ENCODE results near the gene MTFR1L.

The MTFR1L gene

DNA sequence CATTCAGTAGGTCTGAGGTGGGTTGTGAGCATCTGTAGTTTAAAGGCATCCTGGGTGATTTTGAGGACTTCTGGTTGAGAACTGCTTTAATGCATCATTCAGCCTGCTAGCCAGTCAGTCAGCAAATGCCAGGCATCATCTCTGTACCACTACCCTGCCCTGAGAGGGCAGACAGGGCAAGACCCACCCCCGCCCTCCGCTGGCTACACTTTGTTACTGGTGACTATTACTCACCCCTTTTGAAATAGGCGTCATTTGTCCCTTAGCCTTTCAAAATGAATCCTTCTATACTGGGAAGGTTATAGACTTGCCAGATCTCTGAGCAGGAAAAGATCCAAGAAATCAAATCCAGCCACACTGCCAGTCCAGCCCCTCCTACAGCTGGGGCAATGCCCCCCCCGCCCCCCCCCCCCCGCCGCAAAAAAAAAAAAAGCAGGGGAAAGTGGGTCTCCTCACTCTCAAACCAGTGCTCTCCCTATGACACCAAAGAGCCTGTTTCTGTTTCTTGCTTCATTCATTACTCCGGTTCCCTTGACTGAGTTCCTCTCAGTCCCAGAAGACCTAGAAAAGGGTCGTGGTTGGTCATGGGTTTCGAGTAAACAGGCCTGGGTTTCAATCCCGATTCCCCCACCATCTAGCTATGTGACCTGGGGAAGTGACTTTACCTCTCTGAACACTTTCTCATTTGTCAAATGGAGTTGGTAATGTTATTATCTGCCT lies 15.3 kb upstream of the MTFR1L start:
- peaks cover 3% of the 10 kb centered on the region for H3K27me3 ChIP-seq (ENCODE audit: control insufficient read depth, insufficient read depth, low read length)
- H3K9ac ChIP-seq (ENCODE audit: low read length), result no peak overlapping the region
- no peaks in the 10 kb centered on the region for H3K9me3 ChIP-seq (ENCODE audit: control insufficient read depth, low read depth, low read length)
- H3K4me3 ChIP-seq (ENCODE audit: low read length), result no peak overlapping the region
- no peak overlapping the region for H3K27ac ChIP-seq (ENCODE audit: low read length)
- peaks cover 15% of the 10 kb centered on the region for H3K36me3 ChIP-seq (ENCODE audit: control insufficient read depth, low read depth, low read length)
- no peaks in the 10 kb centered on the region for H3K4me1 ChIP-seq (ENCODE audit: control insufficient read depth, low read depth, low read length)

DNA sequence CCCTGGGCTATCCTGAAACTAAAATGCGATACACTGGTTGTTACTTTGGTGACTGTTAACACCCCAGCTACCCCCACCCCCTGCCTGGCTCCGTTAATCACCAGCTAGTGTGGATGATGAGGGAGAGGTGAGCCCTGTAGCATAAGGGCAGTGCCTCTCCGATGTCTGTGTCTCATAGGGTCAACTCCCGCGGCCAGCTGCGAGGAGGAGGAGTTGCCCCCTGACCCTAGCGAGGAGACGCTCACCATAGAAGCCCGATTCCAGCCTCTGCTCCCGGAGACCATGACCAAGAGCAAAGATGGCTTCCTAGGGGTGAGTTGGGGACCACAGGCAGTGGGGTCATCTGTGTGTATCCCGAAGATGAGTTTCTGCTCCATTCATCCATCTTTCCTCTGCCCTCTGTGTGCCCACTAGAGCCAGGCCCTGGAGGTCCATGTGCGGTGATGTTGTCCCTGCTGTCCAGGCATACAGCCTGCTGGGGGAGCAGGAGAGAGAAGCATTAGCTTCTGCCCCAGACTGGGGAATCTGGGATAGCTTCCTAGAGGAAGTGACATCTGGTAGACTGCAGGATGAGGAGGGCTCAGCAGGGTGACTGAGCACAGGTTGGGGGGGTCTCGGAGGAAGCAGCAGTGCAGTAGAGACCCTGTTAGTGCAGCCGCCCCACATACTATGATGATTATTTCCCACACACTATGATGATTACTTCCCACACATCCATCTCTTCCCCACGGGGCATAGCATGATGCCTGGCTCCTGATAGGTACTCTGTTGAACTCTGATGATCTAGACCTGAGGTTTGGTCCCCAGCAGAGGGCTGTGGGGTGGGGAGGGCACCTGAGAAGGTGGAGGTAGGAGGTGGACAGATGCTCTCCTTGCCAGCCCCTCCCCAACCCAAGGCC lies 14.5 kb upstream of the MTFR1L start:
- Histone ChIP-seq H3K27me3 (ENCODE audit: control insufficient read depth, insufficient read depth, low read length) (no peaks in the 10 kb centered on the region), H3K9me3 (ENCODE audit: control insufficient read depth, low read depth, low read length) (no peaks in the 10 kb centered on the region), H3K9ac (ENCODE audit: low read length) (no peak overlapping the region), H3K4me1 (ENCODE audit: control insufficient read depth, low read depth, low read length) (no peaks in the 10 kb centered on the region), H3K4me3 (ENCODE audit: low read length) (no peak overlapping the region), H3K27ac (ENCODE audit: low read length) (no peak overlapping the region), H3K36me3 (ENCODE audit: control insufficient read depth, low read depth, low read length) (peaks cover 15% of the 10 kb centered on the region)

DNA sequence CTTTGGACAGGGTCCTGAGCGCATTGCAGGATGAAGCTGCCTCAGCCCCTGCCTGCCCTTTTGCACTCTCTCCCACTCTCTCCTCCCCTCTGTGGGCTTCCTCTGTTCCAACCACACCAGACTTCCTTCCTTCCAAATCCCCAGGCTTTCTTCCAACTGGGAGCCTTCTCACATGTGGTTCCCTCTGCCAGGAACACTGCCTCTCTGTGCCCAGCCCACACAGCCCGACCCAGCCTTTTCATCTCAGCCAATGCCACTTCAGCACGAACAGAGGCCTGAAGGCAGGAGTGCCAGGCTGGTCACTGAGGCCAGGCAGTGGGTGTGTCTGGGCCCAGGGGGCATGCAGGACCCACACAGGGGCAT lies 13.9 kb upstream of the MTFR1L start:
- no peaks in the 10 kb centered on the region for H3K27me3 ChIP-seq (ENCODE audit: control insufficient read depth, insufficient read depth, low read length)
- H3K4me1 ChIP-seq (ENCODE audit: control insufficient read depth, low read depth, low read length), result no peaks in the 10 kb centered on the region
- H3K4me3 ChIP-seq (ENCODE audit: low read length), result no peak overlapping the region
- no peaks in the 10 kb centered on the region for H3K9me3 ChIP-seq (ENCODE audit: control insufficient read depth, low read depth, low read length)
- H3K9ac ChIP-seq (ENCODE audit: low read length), result no peak overlapping the region
- no peak overlapping the region for H3K27ac ChIP-seq (ENCODE audit: low read length)
- peaks cover 15% of the 10 kb centered on the region for H3K36me3 ChIP-seq (ENCODE audit: control insufficient read depth, low read depth, low read length)

DNA sequence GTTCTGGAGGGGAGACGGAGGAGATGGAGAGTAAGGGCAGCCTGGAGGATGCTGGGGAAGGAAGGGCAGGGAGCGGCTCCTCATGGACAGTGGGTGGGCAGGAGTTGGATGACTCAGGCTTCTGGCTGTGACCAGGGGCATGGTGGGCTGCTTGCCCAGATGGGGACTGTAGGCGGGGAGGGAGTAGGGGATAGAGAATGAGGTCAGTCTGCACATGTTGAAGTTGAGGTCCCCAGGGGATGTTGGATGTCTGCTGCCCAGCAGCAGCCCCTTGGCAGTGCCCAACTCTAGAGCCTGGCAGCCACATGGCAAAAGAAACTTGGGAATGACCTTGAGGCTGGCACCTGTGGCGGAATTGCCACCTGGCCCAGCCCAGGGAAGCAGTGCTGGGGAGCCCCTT lies 13.3 kb upstream of the MTFR1L start:
- Histone ChIP-seq H3K4me3 (ENCODE audit: low read length) (no peak overlapping the region), H3K9me3 (ENCODE audit: control insufficient read depth, low read depth, low read length) (no peaks in the 10 kb centered on the region), H3K4me1 (ENCODE audit: control insufficient read depth, low read depth, low read length) (no peaks in the 10 kb centered on the region), H3K27me3 (ENCODE audit: control insufficient read depth, insufficient read depth, low read length) (no peaks in the 10 kb centered on the region), H3K36me3 (ENCODE audit: control insufficient read depth, low read depth, low read length) (peaks cover 15% of the 10 kb centered on the region), H3K27ac (ENCODE audit: low read length) (no peak overlapping the region), H3K9ac (ENCODE audit: low read length) (no peak overlapping the region)

DNA sequence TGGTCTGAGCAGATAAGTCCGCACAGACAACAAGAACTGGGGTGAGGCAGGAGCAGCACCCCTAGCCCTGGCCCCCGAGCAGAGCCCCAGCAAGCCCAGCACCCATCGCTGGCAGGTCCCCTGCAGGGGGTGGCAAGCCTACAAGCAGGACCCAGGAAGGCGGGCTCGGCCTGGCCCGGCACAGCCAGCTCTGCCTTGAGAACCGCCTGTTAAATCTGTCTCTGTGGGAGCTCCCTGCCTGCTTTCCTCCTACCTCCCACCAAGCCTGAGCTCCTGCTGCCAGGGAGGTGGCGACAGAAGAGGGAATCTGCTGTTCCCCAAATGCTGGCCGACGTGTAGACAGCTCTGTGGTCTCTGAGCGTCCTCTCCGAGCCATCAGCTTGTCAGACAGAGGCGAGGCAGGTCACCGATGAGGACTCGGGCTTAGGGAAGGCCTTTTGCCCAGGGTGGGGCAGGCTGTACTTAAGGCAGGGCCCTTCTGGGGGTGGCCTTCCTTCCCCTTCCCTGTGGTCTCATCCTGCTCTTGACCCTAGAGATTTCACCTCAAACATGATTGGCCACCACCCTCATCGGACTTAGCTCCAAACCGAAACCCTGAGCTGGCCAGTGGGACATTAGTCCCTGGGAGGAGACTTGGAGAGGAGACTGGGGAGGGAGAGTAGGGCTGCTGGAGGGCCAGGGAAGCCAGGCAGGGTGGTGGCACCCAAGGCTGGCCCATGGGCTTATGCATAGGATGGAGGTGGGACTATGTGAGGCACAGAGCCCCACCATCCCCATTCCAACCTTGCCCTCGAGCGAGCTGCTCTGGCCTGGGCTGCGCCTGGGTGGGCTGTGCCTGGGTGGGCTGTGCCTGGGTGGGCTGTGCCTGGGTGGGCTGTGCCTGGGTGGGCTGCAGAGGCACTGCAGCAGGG lies 12.0 kb upstream of the MTFR1L start:
- Histone ChIP-seq H3K36me3 (ENCODE audit: control insufficient read depth, low read depth, low read length) (peaks cover 15% of the 10 kb centered on the region), H3K9me3 (ENCODE audit: control insufficient read depth, low read depth, low read length) (no peaks in the 10 kb centered on the region), H3K9ac (ENCODE audit: low read length) (no peak overlapping the region), H3K27ac (ENCODE audit: low read length) (no peak overlapping the region), H3K27me3 (ENCODE audit: control insufficient read depth, insufficient read depth, low read length) (no peaks in the 10 kb centered on the region), H3K4me1 (ENCODE audit: control insufficient read depth, low read depth, low read length) (no peaks in the 10 kb centered on the region), H3K4me3 (ENCODE audit: low read length) (no peak overlapping the region)

DNA sequence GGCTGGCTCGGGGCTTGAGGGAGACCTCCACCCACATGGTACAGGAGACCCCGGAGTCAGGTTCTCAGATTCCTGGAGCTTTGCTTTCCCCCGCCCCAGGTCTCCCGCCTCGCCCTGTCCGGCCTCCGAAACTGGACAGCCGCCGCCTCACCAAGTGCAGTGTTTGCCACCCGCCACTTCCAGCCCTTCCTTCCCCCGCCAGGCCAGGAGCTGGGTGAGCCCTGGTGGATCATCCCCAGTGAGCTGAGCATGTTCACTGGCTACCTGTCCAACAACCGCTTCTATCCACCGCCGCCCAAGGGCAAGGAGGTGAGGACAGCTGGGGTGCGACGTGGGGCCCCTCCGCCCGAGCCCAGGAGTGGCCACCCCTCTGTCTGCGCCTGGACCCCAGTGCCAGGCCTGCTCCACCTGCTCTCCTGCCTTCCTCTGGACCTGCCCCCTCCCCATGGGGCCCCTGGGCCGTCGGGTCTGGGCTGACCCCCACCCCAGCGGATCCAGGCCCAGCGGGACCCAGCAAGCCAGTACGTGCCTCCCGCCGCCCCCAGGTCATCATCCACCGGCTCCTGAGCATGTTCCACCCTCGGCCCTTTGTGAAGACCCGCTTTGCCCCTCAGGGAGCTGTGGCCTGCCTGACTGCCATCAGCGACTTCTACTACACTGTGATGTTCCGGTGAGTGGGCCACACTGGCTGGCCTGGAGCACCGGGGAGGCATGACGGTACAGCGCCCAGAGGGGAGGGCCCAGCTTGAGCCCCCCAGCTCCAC lies 11.1 kb upstream of the MTFR1L start:
- no peak overlapping the region for H3K9ac ChIP-seq (ENCODE audit: low read length)
- H3K4me3 ChIP-seq (ENCODE audit: low read length), result no peak overlapping the region
- no peaks in the 10 kb centered on the region for H3K9me3 ChIP-seq (ENCODE audit: control insufficient read depth, low read depth, low read length)
- H3K27me3 ChIP-seq (ENCODE audit: control insufficient read depth, insufficient read depth, low read length), result no peaks in the 10 kb centered on the region
- H3K4me1 ChIP-seq (ENCODE audit: control insufficient read depth, low read depth, low read length), result no peaks in the 10 kb centered on the region
- no peak overlapping the region for H3K27ac ChIP-seq (ENCODE audit: low read length)
- H3K36me3 ChIP-seq (ENCODE audit: control insufficient read depth, low read depth, low read length), result peaks cover 15% of the 10 kb centered on the region

DNA sequence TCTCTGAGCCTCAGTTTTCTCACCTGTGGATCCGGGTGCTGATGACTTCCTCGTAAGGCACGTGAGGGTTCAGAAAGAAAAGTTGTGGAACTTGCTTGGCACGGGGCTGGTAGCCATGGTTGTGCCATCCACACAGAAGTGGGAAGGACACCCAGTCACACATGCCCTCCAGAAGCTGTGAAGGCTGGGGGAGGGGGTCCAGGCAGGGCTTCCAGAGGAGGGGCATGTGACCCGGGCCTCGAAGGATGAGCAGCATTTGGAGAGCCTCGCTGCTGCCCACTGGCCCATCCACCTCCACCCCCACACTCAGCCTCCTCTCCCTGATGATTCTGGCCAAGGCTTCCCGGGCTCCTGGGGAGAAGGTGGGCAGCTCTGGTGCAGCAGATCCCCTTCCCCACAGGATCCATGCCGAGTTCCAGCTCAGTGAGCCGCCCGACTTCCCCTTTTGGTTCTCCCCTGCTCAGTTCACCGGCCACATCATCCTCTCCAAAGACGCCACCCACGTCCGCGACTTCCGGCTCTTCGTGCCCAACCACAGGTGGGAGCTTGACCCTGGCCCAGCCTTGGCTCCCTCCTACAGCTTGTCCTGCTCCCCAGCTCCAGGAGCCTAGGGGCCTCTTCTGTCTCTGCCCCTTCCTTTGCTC lies 10.3 kb upstream of the MTFR1L start:
- Histone ChIP-seq H3K27me3 (ENCODE audit: control insufficient read depth, insufficient read depth, low read length) (no peaks in the 10 kb centered on the region), H3K9ac (ENCODE audit: low read length) (no peak overlapping the region), H3K9me3 (ENCODE audit: control insufficient read depth, low read depth, low read length) (no peaks in the 10 kb centered on the region), H3K4me3 (ENCODE audit: low read length) (no peak overlapping the region), H3K27ac (ENCODE audit: low read length) (no peak overlapping the region), H3K36me3 (ENCODE audit: control insufficient read depth, low read depth, low read length) (peaks cover 15% of the 10 kb centered on the region), H3K4me1 (ENCODE audit: control insufficient read depth, low read depth, low read length) (no peaks in the 10 kb centered on the region)

DNA sequence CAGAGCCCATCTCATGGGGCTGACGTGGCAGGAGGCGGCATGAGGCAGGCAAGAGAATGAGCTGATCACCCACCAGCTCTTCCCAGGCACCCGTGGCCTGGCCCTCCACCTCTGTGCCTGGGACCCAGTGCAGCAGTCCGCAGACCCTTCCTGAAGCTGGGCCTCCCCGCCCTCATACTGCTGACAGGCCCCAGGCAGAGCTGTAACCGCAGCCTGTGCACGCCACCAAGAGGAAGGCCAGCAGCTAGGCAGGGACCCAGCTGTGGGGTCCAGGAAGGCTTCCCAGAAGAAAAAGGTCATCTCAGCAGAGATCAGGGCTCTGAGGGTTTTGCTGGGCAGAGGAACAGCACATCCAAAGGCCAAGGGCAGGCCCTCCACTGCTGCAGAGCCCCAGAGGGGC lies 9.8 kb upstream of the MTFR1L start:
- Histone ChIP-seq H3K4me1 (ENCODE audit: control insufficient read depth, low read depth, low read length) (no peaks in the 10 kb centered on the region), H3K9me3 (ENCODE audit: control insufficient read depth, low read depth, low read length) (no peaks in the 10 kb centered on the region), H3K27me3 (ENCODE audit: control insufficient read depth, insufficient read depth, low read length) (no peaks in the 10 kb centered on the region), H3K9ac (ENCODE audit: low read length) (no peak overlapping the region), H3K4me3 (ENCODE audit: low read length) (no peak overlapping the region), H3K27ac (ENCODE audit: low read length) (no peak overlapping the region), H3K36me3 (ENCODE audit: control insufficient read depth, low read depth, low read length) (peaks cover 15% of the 10 kb centered on the region)

DNA sequence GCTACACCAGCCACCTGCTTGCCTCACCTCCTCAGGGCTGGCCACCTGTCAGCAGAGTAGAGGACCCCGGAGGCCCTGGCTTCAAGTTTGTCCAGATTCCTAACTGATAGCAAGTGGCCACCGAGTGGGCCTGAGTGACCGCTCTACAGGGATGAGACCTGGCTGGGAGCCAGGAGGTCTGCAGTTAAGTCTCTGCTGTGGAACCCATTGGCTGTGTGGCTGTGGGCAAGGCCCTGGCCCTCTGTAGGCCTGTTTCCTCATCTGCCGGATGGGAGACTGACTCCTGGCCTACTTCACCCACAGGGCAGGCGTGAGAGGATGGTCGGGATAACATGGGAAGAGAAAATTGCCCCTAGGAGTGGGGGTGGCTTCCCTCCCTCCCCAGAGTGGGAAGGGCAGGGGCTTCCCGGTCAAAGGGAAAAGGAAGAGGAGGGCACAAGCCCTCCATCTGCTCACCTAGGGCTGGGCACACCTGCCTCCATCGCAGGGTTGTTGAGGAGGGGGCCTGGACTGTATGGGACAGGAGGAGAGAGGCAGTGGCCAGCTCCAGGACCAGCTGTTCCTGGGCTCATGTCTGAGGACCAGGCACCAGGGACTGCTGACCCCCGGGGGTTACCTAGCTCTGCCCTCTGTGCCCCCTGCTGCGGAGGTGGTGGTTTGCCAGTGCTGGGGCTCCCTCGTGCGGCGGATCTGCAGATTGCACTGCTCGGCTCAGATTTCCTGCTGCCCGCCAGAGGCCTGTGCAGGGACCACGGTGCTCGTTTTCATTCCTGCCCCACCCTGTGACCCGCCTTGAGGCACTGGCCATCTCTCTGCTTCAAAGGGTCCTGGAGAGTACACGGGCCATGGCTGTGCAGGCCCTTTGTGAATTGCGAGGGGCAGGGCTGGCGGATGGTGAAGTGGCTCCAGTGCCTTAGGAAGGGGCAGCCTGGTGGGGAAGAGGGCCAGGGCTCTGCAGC lies 9.1 kb upstream of the MTFR1L start:
- H3K9ac ChIP-seq (ENCODE audit: low read length), result no peak overlapping the region
- H3K4me3 ChIP-seq (ENCODE audit: low read length), result no peak overlapping the region
- no peaks in the 10 kb centered on the region for H3K4me1 ChIP-seq (ENCODE audit: control insufficient read depth, low read depth, low read length)
- H3K27me3 ChIP-seq (ENCODE audit: control insufficient read depth, insufficient read depth, low read length), result no peaks in the 10 kb centered on the region
- no peaks in the 10 kb centered on the region for H3K9me3 ChIP-seq (ENCODE audit: control insufficient read depth, low read depth, low read length)
- H3K36me3 ChIP-seq (ENCODE audit: control insufficient read depth, low read depth, low read length), result peaks cover 9% of the 10 kb centered on the region
- no peak overlapping the region for H3K27ac ChIP-seq (ENCODE audit: low read length)
